ENCODE measurements around the gene RELN.
"Not testable (repeated sequence)": the region's sequence is repeated elsewhere in the genome, so short reads cannot be mapped to it uniquely, and the experiment has no call there.

RELN gene

DNA sequence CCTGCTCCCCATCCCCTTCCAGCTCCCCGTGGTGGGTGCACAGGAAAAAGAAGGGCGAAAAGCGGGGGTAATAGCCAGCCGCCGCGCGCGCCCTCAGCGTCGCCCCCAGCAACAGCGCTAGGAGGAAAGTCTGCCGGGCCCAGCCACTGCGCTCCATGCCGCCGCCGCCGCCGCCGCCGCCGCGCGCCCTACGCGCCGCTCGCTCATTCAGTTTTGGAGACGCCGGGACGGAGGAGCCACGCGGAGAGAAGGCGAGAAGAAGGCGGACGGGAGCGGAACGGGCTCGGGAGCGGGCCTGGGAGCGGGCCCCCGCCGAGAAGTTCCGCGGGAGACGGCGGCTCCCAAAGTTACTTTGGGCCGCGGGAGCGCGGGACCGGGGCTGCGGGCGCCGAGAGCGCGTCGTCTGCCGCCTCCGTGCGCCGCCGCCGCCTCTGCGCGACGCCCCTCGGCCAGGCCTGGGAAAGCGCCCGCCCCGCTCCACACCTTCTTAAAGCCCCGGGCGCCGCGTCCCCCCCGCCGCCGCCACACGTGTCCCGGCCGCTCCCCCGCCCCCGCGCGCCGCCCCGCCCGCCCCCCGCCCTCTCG is at the start of gene RELN:
Gene RELN, minus strand, starts transcription at position 459 of the 585 bp plus-strand sequence. Its CDS starts 302 bp downstream, at position 157.
- FAIRE-seq: no peak

DNA sequence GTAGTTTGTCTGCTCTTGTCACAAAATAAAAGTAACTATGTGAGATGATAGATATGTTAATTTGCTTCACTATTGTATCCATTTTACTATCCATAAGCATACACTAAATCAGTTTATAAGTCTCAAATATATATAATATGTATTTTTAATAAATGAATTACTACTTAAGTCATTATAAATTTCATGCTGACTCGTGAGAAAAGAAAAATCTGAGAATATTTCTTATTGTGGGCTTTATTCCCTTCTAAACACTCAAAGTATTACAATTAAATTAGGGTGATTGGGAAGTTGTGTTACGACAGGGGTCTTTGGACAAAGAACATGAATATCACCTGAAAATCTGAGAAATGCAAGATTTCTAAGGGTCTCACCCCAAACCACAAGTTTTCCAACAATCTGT is 48.7 kb upstream of the RELN start:
- FAIRE-seq: no peak

- not testable (repeated sequence) for FAIRE-seq
Observed at GRCh38 chr7:104036889-104037288, 47.4 kb upstream of the RELN start.

DNA sequence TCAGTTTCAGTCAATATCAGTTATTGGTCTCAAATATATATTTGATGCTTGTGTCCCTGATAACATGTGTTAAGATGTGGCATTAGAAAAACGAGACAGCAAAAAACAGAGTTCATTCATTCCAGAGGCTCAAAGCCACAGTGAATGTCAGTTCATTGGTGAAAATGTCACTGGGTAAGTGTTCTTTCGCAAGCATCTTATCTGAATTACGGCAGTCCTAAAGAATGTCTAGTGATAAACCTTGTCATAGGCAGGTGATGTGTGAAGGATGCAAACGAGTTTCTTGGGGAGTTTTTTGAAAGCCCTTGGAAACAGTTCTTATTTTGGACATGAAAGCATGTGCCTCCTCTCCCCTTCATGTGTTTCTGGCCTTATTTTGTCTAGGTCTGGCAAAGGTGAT is 45.9 kb upstream of the RELN start:
- FAIRE-seq: no peak

DNA sequence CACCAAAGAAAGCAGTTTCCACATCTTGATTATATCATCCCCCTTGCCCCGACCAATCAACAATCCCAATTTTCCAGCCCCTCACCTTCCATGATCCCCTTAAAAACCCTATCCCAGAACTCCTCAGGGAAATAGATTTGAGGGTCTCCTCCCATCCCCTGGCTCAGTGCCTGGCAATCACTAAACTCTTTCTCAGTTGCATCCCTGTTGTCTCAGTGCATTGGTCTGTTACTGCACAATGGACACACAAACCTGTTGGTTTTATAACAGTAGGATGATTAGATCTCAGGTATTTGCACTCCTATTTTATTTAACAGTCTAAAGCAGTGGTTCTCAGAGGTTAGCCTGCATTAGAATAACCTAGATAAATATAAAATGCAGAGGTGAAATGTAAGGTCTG is 45.2 kb upstream of the RELN start:
- FAIRE-seq: no peak

DNA sequence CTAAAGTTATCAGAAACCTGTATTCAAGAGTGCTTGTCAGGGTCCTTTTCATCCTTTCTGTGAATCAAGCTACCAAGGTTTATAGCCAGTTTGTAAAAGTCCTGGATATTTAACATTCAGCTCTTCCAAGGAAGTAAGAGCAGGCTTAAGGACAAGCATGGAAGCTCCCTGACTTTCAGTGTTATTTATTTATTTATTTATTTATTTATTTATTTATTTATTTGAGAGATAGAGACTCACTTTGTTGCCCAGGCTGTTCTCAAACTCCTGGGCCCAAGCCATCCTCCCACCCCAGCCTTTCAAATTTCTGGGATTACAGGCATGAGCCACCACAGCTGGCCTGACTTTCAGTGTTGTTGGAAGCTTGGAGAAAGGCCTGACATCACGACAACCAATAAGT is 44.4 kb upstream of the RELN start:
- no peak for FAIRE-seq

DNA sequence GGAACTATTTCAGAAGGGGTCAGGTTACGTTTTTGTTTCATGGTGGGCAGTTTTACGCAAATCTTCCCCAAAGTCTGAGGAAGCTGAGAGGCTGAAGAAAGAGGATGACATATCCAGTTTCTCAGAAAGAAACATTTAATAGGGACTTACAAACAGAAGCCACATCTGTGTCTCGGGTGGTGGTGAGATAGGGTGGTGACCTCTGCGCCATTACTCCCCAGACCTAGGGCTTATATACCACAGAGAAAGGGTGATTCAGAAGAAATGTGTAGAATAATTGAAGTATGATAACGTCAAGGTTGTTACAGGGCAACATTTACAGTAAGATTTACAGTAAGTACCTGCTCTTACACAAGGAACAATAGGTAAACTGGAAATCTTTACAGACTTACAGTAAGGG is 43.0 kb upstream of the RELN start:
- no peak for FAIRE-seq

DNA sequence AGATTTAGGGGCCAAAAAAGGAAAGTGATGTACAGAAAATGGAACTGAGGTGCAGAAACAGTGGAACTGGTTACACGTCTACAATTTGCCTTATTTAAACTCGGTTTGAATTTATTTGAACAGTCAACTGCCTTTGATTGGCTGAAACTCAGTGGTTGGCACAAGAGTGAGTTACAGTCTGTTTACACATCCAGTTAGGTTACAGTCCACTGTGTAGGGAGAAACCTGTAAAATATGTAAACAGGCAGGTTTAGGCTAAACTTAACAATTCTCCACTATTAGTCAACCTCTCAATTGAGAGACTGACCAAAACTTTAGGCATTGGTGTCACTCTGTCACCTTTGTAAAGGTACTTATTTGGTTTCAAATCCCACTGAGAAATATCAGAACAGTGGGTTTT is 40.3 kb upstream of the RELN start:
- FAIRE-seq: no peak

DNA sequence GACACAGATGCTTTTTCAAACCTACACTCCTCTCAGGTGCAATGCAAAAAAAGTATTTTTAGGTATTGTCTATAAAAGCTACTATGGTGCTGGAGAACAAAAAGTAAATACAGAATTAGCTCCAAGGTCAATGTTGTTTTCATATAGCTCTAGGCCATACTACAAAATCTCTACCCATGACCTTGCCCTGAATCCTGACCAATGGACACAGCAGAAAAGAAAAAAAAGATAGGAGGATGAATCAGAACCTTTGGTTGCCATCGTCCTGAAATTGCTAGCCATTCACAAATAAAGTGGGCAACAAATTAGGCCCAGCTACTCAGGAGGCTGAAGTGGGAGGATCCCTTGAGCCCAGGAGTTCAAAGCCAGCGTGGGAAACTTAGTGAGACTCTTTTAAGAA is 35.2 kb upstream of the RELN start:
- FAIRE-seq: no peak

DNA sequence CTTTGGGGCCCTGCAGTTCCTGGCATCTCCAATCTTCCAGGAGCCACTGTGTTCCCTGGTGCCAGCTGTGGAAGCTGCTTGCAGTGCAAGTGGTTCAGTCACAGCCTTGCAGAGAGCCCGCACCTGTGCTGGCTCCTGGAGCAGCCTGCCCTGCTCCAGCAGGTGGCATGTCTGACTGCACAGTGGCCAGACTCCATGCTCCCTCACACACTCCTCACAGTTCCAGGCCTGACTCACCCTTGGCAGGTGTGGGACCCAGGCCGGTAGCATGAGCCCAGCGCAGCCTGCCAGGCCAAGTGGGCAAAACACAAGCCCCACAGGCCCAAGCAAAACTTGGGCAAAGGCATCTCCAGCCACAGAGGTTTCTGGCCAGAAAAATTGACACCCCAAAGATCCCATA is 33.6 kb upstream of the RELN start:
- no peak for FAIRE-seq

- FAIRE-seq: no peak
Observed at GRCh38 chr7:104018425-104018824, 29.0 kb upstream of the RELN start.

DNA sequence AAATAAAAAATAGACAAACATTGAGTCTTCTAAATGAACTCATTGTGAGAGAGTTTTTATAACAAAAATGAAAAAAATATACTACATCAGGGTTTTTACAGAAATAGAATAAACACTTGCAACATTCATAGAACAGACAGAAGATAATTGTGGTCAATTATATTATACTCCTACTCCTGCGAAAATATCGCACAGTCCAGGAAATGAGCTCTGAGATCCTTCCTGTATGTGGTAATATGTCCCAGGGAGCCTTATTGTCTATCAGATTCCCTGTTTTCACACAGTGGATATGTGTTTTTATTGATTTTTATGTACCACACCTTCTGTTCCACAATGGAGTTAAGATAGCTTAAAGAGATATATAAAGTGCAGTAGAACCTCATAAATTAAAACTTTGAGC is 27.5 kb upstream of the RELN start:
- FAIRE-seq: no peak

DNA sequence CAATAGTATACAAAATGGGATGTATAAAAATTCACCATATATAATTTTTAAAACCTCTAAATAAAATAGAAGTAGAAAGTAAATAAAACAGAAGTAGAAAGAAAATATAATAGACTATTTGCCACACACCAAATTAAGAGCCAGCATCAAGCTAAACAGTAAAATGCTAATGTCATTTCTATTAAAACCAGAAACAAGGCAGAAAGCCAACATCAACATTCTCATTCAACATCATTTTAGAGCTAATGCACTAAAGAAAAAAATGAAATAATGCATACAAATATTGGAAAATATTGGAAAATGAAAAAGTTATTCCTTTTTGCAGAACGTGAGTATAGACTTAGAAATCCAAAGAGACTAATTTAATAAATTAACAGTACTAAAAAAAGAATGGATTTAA is 23.4 kb upstream of the RELN start:
- FAIRE-seq: no peak

GRCh38 chr7:104011829-104012228 is 22.4 kb upstream of the RELN start:
- no peak for FAIRE-seq

DNA sequence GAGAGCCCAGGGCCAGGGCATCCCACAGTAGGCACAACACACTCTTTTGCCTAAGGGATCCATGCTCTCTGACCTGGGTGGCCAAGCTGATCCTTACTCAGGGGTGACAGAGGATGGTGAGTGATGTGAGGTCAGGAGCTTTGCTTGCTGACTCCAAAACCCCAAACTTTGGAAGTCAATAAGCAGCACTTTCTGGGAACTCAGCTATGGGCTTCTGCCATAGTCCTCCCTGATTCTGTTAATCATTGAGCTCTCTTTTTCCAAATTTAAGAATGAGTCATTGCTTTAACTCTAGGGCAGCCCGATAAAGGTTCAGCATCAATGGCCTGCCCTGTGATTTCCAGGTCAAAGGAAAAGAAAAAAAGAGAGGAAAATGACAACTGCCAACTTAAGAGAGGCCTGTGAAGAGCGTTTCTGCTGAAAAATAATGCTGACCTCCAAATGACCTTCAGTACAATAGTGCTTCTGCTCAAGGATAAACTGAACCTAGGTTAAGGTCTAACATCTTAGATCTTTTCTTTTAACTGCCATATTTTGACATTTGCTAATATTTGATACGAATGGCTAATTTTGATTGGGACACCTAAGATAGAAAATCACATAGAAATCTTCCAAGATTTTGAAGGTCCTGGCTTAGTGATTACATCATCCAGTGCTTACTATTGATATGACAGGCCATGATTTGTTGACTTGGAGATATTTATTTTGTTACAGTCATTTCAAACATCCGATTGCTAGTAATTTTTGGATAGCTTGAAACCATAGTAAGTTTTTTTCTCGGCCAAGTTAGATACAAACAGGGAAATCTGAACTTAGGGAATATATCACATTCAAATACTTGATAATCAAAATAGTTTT is 20.8 kb upstream of the RELN start:
- no peak for FAIRE-seq

GRCh38 chr7:104008107-104008506 is 18.6 kb upstream of the RELN start:
- FAIRE-seq: no peak

DNA sequence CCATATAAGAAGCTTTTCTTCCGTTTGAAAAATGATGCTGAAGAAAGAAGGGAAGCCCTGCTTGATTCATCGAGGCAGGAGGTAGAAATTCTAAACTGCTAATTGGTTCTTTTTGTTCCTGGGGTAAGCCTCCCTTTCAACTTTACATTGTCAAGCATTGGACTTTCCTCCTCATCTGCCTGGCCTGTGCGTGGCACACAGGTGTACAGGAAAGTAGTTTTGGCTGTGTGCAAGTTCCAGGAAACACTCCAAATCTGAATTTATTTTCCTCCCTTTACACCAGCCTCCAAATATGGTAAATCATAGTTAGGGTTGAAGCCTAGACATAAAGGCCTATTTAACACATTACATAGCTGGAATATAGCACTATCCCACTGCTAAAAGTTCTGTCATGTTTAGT is 18.2 kb upstream of the RELN start:
- no peak for FAIRE-seq

- FAIRE-seq: no peak
Observed at GRCh38 chr7:104005197-104005596, 15.7 kb upstream of the RELN start.

DNA sequence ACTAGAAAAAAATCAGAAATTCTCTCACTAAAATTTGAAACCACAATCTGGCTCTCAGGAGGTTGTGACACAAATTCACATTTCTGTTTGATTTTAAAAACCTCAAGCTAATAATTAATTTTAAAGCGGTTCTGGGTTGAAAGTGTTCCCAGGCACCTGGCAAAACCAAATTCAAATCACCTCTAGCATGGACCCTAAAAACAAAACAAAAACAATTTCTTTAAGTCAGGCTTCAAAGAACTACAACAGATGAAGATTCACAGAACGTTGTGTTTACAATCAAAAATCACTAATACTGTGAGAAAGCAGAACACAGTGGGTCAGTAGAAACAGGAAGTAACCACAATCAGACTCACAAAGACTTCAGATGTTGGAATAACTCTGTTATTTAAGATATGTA is 7.2 kb upstream of the RELN start:
- no peak for FAIRE-seq

- no peak for FAIRE-seq
Observed at GRCh38 chr7:103996017-103996551, 6.6 kb upstream of the RELN start.

DNA sequence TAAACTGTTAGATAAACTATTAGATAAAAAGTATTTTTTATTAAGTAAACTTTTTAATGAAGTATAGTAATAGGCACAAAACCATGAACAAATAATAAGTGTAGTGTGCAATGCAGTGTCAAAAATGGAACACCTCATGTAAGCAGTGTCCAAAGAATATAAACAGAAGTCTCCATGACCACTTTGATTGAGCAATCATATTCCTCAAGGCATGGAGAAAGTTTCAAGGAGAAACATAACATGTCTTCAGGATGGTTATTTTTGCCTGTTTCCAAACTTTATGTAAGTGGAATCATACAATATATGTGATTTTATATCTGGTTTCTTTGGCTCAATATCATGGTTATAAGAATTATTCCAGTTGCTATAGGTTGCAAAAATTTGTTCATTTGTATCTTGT is 6.1 kb upstream of the RELN start:
- FAIRE-seq: no peak

- FAIRE-seq: no peak
Observed at GRCh38 chr7:103993551-103993950, 4.1 kb upstream of the RELN start.

DNA sequence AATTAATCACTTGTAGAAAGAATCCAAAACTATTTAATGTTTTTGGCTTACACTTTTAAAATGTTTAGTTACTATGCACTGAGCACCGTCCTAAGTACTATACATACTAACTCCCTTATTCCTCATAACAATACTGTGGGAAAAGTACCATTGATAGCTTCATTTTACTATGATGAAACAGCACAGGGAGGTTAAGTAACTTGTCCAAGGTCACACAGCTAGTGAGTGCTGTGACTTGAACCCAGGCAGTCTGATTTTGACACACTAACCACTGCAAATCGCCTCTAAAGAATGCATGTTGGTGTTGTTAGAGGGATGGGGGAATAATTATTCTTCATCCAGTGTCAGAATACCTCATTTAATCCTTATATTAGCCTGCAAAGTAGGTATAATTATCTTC is 1.9 kb upstream of the RELN start:
- FAIRE-seq: no peak

DNA sequence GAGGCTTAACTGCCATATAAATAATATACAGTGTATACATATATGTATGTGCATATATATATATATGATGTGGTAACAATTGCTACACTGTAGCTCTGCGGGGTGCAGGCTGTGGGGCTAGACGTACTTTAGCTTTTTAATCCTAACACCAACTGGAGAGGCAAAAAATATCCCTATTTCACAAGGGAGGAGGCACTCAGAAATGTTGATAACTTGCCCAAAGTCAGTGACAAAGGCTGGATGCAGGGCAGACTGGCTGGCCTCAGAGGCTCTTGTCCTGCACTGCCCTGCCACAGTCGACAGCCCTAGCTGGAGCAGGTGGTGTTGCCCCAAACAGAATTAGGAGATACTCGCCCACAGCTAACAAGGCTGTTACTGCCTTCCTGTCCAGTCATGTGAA is 1.5 kb upstream of the RELN start:
- FAIRE-seq: no peak
